Stimulated activated CD8-positive, alpha-beta memory T cell treated with anti-CD3 and anti-CD28 coated beads, Interleukin-15, amount 100 ng/mL, for 1 hour (primary cell): ENCODE results near the gene LRRC28.

Experiments
- DNase-seq: peaks from one replicate; pipeline ENCODE4 v3.0.0-alpha.2; 2020; ENCODE audit warnings: low read depth

Gene LRRC28

DNA sequence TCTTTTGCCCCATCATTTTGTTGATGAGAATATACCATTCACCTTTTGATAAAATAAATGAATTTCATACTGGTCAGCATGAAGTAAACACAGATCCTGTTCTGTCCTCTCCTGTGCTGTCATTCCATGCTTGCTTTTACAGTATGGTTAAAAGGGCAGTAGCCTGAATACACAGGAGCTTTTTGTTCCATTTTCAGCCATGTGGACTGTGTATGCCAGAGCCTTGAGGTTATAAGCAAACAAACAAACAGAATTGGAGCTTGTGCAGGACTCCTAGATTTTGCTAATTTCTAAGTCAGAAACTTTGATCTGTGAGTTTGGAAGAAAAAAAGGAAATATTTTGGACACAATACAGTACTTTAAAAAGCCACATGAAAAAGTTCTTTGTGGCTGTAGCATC, 91.9 kb downstream of the LRRC28 start:
- DNase-seq = no peak

DNA sequence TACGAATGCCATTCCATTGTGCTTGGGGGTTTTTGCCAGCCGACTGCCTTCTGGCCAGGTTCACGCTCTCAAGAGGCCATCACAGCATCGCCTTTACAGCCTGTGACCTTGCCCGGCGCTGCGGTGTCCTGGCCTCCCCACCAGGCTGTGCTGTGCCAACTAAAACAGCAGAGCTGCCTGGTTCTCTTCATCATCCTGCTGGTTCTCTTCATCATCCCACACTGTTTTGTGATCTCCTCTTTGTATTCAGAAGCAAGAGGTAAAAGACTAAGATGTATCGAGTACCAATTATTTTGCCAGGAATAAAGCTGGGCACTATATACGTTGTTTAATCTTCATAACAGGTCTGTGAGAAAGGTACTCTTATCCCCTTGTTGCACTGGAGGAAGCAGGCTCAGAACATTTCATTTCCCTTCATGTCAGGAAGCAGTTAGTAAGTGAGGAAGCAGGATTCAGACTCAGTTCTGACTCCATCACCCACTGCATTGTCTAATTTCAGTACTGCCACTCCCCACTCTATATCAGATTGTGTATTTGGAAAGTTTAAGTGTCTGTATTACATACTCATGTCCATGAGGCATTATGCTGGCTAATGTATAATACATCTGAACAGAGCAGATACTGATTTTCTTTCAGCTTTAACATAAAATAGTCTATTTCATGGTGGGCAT, 92.7 kb downstream of the LRRC28 start:
- DNase-seq = peak; percentile 20

DNA sequence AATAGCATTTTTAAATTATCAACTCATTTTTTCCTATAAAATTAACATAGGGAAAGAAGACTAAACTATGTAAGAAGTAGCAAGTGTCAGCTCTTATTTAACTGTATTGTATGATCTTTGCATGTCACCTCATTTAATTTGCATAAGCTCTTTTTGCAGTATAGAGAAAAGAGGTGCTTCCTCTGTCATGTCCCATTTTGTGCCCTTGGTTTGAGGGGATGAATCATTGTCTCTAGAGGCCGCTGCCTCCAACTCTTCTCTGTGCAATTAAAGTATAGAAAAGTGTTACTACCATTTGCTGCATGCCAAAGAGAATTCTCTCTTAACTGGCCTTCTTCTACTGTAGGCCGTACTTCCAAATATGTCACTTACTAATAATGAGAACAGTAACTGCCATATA, 93.4 kb downstream of the LRRC28 start:
- no peak for DNase-seq

DNA sequence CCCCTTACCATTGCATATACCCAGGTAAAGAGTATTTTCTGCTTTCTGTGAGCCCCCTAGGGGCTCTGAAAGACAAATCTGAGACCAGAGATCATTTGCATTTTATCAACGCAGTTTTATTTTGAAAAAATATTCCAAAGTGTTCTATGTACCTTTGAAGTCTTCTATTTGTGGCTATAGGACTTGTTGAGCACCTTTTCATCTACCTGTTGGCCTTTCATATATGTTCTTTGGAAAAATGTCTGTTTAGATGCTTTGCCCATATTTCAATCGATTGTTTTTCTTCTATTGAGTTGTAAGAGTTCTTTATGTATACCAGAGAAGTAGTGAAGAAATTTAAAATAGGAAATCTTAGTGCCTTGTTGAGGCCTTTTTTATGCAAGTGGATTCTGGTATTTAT, 94.0 kb downstream of the LRRC28 start:
- no peak for DNase-seq

DNA sequence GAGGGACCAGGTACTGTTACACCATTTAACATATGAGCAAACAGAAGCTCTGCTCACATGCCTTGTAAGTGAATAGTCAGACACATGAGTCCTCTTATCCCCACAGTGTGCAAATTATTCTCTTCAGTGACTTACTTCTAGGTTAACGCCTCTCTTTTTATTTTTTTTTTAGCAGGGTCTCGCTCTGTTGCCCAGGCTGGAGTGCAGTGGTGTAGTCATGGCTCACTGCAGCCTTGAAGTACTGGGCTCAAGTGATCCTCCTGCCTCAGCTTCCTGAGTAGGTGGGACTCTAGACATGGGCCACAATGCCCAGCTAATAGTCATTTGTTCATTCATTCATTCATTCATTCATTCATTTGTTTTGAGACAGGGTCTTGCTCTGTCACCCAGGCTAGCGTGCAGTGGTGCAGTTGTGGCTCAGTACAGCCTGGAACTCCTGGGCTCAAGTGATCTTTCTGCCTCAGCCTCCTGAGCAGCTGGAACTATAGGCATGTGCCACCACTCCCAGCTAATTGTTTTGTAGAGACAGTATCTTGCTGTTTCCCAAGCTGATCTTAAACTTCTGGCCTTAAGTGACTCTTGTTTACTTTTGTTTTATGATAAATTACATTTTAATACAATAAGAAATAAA, 94.7 kb downstream of the LRRC28 start:
- no peak for DNase-seq

DNA sequence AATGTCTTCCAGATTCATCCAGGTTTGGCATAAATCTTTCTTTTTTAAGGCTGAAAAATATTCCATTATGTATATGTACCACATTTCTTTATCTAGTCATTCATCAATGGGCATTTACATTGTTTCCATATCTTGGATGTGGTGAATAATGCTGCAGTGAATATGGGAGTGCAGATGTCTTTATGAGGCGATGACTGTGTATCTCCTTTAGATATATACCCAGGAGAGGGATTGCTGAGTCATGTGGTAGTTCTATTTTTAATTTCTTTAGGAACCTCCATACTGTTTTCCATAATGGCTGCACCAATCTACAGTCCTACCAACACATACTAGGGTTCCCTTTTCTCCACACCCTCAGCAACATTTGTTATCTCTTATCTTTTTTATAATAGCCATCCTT, 96.3 kb downstream of the LRRC28 start:
- DNase-seq = no peak

DNA sequence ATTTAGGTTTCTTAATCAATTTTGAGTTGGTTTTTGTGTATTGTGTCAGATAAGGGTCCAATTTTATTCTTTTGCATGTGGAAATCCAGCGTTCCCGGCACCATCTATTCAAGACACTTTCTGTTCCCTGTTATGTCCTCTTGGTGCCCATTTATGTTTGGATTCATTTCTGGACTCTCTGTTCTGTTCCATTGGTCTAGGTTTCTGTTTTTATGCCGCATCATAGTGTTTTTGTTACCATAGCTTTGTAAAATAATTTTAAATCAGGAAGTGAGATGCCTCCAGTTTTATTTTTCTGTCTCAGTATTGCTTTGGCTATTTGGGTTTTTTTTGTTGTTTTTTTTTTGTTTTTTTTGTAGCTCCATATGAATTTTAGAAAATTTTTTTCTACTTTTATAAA, 97.1 kb downstream of the LRRC28 start:
- no peak for DNase-seq

DNA sequence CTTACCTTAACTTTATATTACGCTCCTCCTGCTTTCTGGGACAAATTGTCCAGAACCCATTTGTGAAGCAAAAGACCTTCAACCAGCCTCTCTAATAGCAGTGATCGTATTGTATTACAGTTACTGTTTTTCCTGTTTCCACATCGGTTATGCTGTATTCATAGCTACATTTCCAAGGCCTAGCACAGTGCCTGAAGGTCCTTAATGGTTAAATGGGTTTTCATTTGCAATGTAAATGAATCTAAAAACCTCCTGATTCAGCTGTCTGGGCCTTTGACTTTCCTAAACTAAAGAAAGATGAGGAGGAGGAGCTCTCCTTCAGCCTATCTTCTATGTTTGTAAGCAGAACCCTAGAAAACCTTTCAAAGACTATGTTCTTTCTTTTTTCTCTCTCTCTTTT, 99.1 kb downstream of the LRRC28 start:
- DNase-seq = no peak

DNA sequence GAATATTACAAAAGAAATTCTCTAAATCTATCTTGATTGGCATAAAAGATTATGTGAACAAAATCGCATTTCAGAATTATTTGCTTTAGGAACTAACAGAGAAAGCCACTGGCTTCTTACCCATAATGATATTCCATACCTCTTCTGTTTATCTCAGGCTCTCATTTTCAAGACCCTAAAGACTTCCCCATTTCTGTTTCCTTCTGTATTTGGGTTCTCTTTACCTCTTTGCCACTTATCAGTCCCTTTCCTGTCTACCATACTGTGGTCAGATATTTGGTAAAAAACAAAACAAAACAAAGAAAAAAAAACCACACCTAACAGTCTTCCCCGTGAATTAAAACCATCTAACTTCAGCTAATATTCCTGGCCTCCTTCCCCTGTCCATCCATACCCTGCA, 108.5 kb downstream of the LRRC28 start:
- no peak for DNase-seq

DNA sequence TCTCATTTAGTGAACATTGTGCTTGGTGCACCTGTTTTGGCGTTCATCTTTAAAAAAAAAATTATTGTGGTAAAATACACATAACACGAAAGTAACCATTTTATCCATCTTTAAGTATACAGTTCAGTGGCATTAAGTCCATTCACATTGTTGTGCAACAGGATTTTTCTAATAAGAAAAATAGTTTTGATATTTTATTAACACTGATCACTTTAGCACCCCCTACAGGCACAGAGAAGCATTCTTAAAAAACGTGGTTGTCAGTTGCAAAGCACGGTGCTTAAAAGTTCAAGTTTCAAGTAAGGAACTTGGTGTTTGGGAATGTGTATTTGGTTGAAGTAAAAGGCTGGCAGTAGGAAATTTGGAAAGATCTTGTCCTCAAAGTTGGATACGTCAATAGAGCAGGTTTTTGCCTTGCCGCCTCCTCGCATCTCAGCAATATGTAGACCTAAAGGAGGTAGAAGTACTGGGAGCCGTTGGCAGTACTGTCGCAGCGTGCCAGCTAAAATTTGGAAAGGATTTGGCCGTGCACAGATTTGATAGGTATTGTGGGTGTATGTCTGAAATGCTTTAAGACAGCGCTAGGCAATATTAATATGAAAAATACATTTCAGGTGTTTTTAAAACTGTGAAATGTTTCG, 110.4 kb downstream of the LRRC28 start:
- DNase-seq = no peak

DNA sequence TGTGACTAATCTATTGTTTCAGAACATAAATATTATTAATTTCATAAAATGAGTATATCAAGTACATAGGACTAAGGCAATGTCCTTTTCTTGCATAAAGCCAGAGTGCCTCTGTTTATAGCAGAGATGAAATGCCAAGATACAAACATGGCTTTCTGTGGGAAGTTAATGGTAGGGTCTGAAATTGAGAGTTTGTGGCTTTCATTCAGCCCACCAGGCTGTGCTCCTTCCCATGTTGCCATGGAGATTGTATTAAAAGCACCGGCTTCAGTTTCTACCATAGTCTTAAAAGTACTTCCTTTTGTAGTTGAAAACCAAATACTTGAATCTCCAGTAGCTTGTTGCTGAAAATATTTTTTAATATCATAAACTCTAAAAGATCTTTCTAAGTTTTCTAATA, 114.0 kb downstream of the LRRC28 start:
- no peak for DNase-seq

DNA sequence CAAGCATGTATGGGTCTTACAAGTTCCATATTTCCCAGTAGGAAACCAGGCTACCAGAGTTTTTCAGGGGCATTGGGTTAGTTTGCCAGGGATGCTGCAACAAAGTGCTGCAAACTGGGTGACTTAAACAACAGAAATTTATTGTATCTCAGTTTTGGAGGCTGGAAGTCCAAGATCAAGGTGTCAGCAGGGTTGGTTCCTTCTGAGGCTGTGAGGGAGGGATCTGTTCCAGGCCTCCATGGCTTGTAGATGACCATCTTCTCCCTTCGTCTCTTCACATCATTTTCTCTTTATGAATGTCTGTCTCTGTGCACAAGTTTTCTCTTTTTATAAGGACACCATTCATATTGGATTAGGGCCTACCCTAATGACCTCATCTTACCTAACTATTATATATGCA, 114.7 kb downstream of the LRRC28 start:
- no peak for DNase-seq

DNA sequence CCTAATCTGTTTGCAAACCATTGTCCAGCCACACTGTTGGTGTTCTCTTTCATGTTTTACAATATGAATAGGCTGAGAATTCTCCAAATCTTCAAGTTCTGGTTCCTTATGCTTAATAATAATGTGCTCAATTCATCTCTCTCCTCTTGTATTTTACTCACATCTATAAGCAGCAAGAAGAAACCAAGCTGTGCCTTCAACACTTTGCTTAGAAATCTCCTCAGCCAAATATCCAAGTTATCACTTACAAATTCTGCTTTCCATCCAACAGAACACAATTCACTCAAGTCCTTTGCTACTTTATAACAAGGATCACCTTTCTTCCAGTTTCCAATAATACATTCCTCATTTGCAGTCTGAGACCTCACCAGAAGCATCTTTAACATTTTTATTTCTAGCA, 117.5 kb downstream of the LRRC28 start:
- no peak for DNase-seq

DNA sequence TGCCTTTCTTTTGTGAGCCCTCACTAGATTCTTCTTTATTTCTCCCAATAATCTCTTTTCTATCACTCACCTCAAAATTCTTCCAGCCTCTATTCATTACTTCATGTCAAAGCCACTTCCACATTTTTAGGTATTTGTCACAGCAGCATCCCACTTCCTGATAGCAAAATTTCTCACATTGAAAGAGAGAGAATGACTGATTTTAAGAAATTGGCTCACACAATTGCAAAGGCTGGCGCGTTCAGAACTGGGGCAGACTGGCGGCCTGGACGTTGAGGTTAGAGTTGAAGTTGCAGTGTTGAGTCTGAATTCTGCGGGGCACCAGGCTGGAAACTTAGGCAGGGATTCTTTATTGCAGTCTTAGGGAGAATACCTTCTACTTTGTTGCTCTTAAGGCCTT, 117.9 kb downstream of the LRRC28 start:
- no peak for DNase-seq

DNA sequence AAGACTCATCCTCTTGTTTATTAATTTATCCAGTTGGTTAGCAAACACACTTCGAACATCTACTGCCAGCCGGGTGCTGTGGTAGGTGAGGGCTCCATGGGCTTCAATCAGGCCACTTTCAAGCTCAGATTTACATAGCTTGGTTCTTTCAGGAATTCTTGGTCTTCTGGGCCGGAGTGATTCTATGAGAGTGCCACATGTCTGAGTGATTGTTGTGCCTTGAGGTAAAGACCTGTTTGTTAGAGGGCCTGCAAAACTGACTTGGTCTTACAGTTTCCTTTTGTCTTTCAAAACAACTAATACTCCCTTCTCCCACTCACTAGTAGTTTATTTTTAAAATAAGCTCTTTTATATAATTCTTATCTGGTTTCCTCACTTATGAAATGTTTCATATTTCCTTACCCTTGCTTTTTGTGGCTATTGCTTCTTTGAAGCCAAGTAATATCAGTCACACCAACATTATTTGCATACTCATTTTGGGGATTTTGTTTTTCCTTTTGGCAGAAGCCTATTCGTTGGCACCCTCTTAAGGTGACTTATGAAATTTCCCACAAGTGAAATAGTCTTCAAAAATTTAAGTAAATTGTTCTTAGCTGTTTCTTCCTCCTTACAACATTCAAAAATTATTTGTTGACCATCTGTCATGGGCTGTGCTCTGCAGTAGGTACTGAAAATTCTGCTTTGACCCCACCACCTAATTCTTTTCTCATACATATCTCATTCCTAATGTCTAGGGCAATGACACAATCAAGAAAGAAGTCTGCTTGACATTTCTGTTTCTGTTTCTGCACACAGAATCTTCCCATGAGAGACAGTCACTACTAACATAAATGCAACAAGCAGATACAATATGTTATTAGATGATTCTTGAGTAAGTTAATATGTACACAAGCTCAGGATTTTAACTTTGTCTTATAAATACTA, 120.2 kb downstream of the LRRC28 start:
- DNase-seq = no peak

DNA sequence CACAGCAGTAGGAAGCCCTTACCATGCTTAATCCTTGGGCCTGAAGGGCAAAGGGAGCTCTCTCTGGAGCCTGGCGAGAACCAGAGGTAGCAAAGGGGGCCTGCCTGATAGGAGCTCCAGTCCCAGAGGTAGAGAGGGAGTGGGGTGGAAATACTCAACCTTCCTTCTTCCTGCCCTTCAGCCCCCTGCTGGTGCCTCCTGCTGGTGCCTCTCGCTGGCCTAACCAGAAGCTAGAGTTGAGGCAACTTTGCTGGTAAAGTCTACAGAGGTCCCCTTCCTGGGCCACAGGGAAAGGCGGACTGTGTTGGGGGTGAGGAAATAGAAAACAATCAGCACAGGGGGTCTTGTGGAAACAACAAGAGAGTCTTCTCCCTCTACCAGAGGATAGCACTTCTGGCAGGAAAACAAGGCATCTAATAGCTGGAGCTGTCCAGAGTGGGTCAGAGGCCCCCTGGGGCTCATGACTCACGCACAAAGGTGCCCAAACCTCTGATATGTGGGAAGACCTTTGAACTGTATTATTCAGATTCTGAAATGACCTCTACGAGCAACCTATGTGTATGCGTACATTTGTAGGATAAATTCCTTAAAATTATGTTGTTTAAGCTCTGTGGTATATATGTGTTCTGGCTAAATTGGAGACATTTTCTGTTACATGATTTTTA, 133.9 kb downstream of the LRRC28 start:
- DNase-seq = no peak

DNA sequence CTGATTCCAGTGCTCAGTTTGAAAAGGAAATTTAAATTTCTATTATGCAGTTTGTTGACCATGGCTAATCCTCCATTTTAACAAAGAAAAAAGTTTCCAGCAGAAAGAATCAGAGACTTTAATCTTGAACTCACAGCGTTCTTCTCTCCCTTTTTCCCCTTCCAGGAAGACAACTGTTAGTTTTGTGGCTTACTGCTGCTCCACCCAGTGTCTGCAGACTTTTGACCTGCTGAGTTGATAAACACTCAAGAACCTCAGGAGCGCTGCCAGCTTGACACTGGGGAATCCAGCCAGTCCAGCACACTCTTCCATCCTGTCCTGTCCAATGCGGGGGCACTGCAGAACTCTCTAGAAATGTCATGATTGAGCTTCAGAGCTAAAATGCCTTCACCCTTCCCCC, 134.6 kb downstream of the LRRC28 start:
- no peak for DNase-seq

DNA sequence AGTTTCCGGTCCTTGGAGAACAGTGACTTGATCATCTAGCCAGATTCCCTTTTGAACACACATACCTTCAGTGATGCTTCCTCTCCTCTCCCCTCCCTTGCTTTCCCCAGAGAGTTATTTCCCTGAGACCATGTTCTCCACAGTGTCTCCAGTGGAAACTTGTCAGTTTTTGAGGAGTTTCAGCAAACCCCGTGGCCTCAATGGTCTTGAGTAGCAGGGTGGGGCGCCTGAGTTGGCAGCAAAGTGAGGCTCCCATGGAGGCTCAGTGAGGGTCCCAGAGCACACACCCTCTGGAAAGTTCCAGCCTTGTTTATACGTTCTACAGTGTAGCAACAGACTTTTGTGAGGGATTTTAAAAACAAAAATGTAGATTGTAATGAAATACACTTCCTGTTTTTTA, 135.1 kb downstream of the LRRC28 start:
- DNase-seq = no peak

DNA sequence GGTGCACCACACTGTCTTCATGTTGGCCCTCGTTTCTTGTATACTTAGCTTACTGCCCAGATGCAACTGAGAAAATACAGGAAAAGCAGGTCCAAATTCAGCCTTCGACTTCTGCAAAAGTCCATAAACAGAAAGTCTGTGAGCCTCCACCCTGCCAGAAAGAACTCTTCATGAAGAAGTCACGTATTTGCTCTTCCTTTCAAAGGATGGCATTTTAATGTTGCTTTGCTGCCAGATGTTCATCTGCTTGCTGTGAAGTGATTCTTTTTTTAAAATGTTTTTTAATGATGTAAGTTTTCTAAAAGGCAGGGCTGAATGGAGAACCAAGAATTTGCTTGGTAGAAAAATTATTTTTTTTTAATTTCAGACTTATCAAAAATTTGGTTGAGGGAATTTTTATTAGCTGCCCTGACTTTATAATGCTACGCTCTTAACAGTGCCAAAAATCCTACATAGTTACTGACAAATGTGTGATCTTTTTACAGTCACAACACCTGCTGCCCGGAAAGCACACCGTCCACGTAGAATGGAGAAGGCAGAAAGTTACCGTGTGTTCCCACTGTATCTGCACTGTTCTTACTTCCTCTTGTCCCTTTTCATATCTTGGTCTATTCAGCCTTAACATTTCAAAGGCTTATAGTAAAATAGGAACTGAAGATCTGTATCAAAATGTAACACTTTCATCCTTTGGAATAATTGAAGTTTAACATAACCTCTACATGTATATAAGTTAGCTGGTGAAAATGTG, 136.3 kb downstream of the LRRC28 start:
- DNase-seq = no peak

DNA sequence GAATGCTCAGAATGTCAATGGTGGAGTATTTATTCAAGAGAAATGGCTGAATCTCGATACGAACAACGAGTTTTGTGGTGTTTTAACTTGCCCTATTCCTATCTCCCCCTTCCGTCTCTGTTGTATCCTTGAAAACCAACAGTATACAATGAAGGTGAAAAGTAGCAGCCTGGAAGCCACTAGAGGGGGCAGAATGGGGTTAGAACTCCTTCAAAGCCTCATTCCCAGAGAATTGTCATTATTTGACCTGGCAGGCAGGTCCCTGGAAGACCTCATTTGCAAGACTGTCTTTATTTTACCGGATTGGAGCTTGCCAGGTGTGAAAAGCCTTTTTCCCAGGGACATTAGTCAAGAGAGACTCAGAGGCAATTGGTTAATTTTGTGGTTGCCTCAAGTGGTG, 139.4 kb downstream of the LRRC28 start:
- DNase-seq = no peak

DNA sequence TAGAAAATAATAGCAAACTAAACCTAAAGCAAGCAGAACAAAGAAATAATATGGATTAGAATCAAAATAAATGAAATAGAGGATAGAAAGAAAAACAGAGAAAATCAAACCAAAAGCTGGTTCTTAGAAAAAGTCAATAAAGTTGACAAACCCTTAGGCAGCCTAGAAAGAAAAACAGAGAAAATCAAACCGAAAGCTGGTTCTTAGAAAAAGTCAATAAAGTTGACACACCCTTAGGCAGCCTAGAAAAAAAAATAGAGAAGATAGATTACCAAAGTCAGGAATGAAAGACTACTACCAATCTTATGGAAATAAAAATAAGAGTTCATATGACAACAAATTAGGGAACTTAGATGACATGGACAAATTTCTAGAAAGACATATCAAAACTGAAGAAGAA, 142.4 kb downstream of the LRRC28 start:
- DNase-seq = no peak
